HepG2 (cell line): ENCODE measurements around the gene TMED3. TPM values are rescaled to one million over a fixed set of nuclear protein-coding genes. Genes with fewer than 3 reads are reported as not detected.

Source experiments
- GABPB1 ChIP-seq: IDR thresholded peaks from 2 replicates; pipeline ENCODE4 v1.6.1; 2016; ENCODE audit warnings: mild to moderate bottlenecking, missing genetic modification reagents, moderate library complexity, missing compliant biosample characterization
- NR3C1 ChIP-seq: sonication (generic); formaldehyde crosslinking; IDR thresholded peaks from 2 replicates; pipeline ENCODE4 v1.4.0; 2020; ENCODE audit warnings: missing genetic modification reagents
- ZBTB37 ChIP-seq: sonication (generic); formaldehyde crosslinking; IDR thresholded peaks from 2 replicates; pipeline ENCODE4 v1.4.0; 2020; ENCODE audit warnings: mild to moderate bottlenecking, missing genetic modification reagents
- ZKSCAN5 ChIP-seq: sonication (generic); formaldehyde crosslinking; IDR thresholded peaks from 2 replicates; pipeline ENCODE4 v1.5.1; 2020; ENCODE audit warnings: mild to moderate bottlenecking, missing genetic modification reagents
- ZNF34 ChIP-seq: sonication (generic); formaldehyde crosslinking; IDR thresholded peaks from 2 replicates; pipeline ENCODE4 v1.4.0; 2020; ENCODE audit warnings: mild to moderate bottlenecking, missing genetic modification reagents, borderline replicate concordance
- ZNF407 ChIP-seq: sonication (generic); formaldehyde crosslinking; IDR thresholded peaks from one replicate; pipeline ENCODE4 v1.5.1; 2020; ENCODE audit warnings: mild to moderate bottlenecking, missing genetic modification reagents; ENCODE audit errors: not compliant biosample characterization
- ZNF562 ChIP-seq: sonication (generic); formaldehyde crosslinking; IDR thresholded peaks from 2 replicates; pipeline ENCODE4 v1.8.0; 2022; ENCODE audit warnings: missing genetic modification reagents, borderline replicate concordance
- ZSCAN20 ChIP-seq: sonication (generic); formaldehyde crosslinking; IDR thresholded peaks from 2 replicates; pipeline ENCODE4 v1.4.0; 2020; ENCODE audit warnings: missing genetic modification reagents, mild to moderate bottlenecking, borderline replicate concordance
- ZSCAN25 ChIP-seq: sonication (generic); formaldehyde crosslinking; IDR thresholded peaks from 2 replicates; pipeline ENCODE4 v1.8.0; 2022; ENCODE audit warnings: mild to moderate bottlenecking, missing genetic modification reagents
- polyA plus RNA-seq, 8 experiments: library from polyadenylated mRNA; depleted of rRNA in 3 of 8; stranded (reverse) in 7 of 8; unstranded in 1 of 8; fragments of >200 nt; fragmentation: Illumina TruSeq in 4 of 8; extraction: Trizol in 4 of 8; gene quantifications; 2 replicates each; pipeline versions ENCODE4 v1.2.1 to v1.2.3, GENCODE V29; 2011 to 2016; ENCODE audit warnings: low read depth in 4 of 8, missing spikeins in 1 of 8, mixed read lengths in 1 of 8; ENCODE audit not compliant: insufficient read depth in 1 of 8
- total RNA-seq, 5 experiments: library from RNA; depleted of rRNA; stranded (reverse); fragments of >200 nt; fragmentation: Illumina TruSeq; extraction: Trizol; gene quantifications; 2 replicates each; pipeline ENCODE4 v1.2.3, GENCODE V29; 2016; ENCODE audit warnings: low read depth in 1 of 5
- TF ChIP-seq, protein P1 (sequence below): IDR thresholded peaks from 2 replicates; pipeline ENCODE4 v1.6.1; 2016
- TF ChIP-seq, protein P2 (sequence below): sonication (generic); formaldehyde crosslinking; IDR thresholded peaks from 2 replicates; pipeline ENCODE4 v1.4.0; 2020; ENCODE audit warnings: mild to moderate bottlenecking, missing genetic modification reagents
- TF ChIP-seq, protein P3 (sequence below): sonication (generic); formaldehyde crosslinking; IDR thresholded peaks from 2 replicates; pipeline ENCODE4 v1.4.0; 2020; ENCODE audit warnings: mild to moderate bottlenecking, missing genetic modification reagents, borderline replicate concordance

Gene TMED3
- total and polyA plus RNA-seq, 2 of the 13 experiments (the other 11 are each of a cell fraction or from before 2014, with no cell fraction given): 125 to 155 TPM

DNA sequence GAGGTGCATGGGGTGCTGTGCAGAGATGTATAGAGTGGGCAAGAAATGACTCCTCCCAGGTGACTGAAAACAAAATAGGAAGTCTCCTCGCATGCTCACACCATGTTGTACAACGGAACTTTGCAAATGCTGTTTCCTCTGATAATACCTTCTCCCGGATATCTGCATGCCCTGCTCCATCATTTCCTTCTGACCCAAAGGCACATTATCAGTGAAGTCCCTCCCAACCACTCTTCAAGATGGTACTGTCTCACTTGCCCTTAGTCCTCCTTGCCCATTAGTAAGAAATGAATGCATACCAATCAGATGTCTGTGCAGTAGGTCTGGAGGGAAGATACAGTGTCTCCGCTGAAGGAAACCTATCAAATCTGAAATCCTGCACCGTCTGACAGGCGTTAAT is 12.0 kb downstream of the TMED3 start (continued):
- TF ChIP-seq ZNF407 (CRISPR knock-in tag): no peak
- TF ChIP-seq ZSCAN25: no peak
- TF ChIP-seq ZKSCAN5 (CRISPR knock-in tag): no peak
- TF ChIP-seq, protein P1, sequence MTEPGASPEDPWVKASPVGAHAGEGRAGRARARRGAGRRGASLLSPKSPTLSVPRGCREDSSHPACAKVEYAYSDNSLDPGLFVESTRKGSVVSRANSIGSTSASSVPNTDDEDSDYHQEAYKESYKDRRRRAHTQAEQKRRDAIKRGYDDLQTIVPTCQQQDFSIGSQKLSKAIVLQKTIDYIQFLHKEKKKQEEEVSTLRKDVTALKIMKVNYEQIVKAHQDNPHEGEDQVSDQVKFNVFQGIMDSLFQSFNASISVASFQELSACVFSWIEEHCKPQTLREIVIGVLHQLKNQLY (CRISPR knock-in tag): no peak
- no peak for TF ChIP-seq ZNF34 (CRISPR knock-in tag)
- no peak for TF ChIP-seq GABPB1
- no peak for TF ChIP-seq ZBTB37
- TF ChIP-seq NR3C1 (CRISPR knock-in tag): no peak
- TF ChIP-seq, protein P2, sequence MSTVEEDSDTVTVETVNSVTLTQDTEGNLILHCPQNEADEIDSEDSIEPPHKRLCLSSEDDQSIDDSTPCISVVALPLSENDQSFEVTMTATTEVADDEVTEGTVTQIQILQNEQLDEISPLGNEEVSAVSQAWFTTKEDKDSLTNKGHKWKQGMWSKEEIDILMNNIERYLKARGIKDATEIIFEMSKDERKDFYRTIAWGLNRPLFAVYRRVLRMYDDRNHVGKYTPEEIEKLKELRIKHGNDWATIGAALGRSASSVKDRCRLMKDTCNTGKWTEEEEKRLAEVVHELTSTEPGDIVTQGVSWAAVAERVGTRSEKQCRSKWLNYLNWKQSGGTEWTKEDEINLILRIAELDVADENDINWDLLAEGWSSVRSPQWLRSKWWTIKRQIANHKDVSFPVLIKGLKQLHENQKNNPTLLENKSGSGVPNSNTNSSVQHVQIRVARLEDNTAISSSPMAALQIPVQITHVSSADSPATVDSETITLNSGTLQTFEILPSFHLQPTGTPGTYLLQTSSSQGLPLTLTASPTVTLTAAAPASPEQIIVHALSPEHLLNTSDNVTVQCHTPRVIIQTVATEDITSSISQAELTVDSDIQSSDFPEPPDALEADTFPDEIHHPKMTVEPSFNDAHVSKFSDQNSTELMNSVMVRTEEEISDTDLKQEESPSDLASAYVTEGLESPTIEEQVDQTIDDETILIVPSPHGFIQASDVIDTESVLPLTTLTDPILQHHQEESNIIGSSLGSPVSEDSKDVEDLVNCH: no peak
- TF ChIP-seq, protein P3, sequence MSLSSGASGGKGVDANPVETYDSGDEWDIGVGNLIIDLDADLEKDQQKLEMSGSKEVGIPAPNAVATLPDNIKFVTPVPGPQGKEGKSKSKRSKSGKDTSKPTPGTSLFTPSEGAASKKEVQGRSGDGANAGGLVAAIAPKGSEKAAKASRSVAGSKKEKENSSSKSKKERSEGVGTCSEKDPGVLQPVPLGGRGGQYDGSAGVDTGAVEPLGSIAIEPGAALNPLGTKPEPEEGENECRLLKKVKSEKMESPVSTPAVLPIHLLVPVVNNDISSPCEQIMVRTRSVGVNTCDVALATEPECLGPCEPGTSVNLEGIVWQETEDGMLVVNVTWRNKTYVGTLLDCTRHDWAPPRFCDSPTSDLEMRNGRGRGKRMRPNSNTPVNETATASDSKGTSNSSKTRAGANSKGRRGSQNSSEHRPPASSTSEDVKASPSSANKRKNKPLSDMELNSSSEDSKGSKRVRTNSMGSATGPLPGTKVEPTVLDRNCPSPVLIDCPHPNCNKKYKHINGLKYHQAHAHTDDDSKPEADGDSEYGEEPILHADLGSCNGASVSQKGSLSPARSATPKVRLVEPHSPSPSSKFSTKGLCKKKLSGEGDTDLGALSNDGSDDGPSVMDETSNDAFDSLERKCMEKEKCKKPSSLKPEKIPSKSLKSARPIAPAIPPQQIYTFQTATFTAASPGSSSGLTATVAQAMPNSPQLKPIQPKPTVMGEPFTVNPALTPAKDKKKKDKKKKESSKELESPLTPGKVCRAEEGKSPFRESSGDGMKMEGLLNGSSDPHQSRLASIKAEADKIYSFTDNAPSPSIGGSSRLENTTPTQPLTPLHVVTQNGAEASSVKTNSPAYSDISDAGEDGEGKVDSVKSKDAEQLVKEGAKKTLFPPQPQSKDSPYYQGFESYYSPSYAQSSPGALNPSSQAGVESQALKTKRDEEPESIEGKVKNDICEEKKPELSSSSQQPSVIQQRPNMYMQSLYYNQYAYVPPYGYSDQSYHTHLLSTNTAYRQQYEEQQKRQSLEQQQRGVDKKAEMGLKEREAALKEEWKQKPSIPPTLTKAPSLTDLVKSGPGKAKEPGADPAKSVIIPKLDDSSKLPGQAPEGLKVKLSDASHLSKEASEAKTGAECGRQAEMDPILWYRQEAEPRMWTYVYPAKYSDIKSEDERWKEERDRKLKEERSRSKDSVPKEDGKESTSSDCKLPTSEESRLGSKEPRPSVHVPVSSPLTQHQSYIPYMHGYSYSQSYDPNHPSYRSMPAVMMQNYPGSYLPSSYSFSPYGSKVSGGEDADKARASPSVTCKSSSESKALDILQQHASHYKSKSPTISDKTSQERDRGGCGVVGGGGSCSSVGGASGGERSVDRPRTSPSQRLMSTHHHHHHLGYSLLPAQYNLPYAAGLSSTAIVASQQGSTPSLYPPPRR (CRISPR knock-in tag): no peak
- no peak for TF ChIP-seq ZNF562 (CRISPR knock-in tag)
- no peak for TF ChIP-seq ZSCAN20 (CRISPR knock-in tag)
